Endothelial cell (in vitro differentiated cells): ENCODE results near the gene NCAPG2. TPM values are rescaled to one million over a fixed set of nuclear protein-coding genes. Genes with fewer than 3 reads are reported as not detected.
"Not testable (repeated sequence)": the region's sequence is repeated elsewhere in the genome, so short reads cannot be mapped to it uniquely, and the experiment has no call there.

Experiments used
- DNase-seq: peaks from one replicate; pipeline ENCODE4 v3.0.0; 2021; ENCODE audit warnings: low spot score
- H3K27ac Mint-ChIP-seq: one replicate; pipeline ENCODE4 v1.8.0; 2021; ENCODE audit warnings: mixed read lengths, inconsistent platforms; ENCODE audit not compliant: unreplicated experiment
- H3K27me3 Mint-ChIP-seq: one replicate; pipeline ENCODE4 v1.8.0; 2021; ENCODE audit warnings: mild to moderate bottlenecking, moderate library complexity, mixed read lengths, inconsistent platforms; ENCODE audit not compliant: unreplicated experiment
- H3K36me3 Mint-ChIP-seq: one replicate; pipeline ENCODE4 v1.8.0; 2021; ENCODE audit warnings: mild to moderate bottlenecking, low read depth, mixed read lengths, inconsistent platforms; ENCODE audit not compliant: unreplicated experiment
- H3K4me1 Mint-ChIP-seq: one replicate; pipeline ENCODE4 v1.8.0; 2021; ENCODE audit warnings: mild to moderate bottlenecking, mixed read lengths, inconsistent platforms; ENCODE audit not compliant: unreplicated experiment
- H3K4me3 Mint-ChIP-seq: one replicate; pipeline ENCODE4 v1.8.0; 2021; ENCODE audit warnings: mild to moderate bottlenecking, mixed read lengths, inconsistent platforms; ENCODE audit not compliant: unreplicated experiment
- H3K9me3 Mint-ChIP-seq: one replicate; pipeline ENCODE4 v1.8.0; 2021; ENCODE audit warnings: mixed read lengths, inconsistent platforms; ENCODE audit not compliant: unreplicated experiment
- total RNA-seq: library from RNA; stranded (reverse); fragmentation: NEBNext Ultra II Directional; extraction: Animal tissue kit (Norgen Biotek cat#: 25700); gene quantifications from one replicate; pipeline ENCODE4 v1.2.1, GENCODE V29; 2021; ENCODE audit not compliant: unreplicated experiment
- TF ChIP-seq, protein P1 (sequence below): fragments of 200-600 bp; sonication (generic); IDR thresholded peaks from one replicate; pipeline ENCODE4 v1.5.0; 2021; ENCODE audit warnings: antibody characterized with exemption; ENCODE audit not compliant: unreplicated experiment

Gene NCAPG2
- total RNA-seq, 1 donor from 2014 or later = 25.6 TPM

DNA sequence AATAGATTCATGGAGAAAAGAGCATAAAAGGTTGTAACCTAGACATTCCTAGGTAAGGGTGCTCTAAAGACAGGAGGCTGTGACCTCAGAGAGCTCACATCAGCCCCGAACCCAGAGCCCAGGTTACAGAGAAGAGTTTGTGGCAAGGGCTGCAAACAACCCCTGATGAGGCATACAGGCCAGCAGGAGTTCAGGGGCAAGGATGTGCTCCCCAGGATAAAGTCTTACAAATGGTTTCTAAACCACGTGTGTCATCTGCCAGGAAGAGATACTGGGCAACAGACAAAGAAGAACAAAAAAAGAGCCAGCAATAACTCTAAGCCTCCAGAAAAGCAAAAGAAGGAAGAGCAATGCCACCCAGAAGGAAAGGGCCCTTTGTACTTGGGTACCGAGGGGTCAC is 27.7 kb downstream of the NCAPG2 start:
- no peak overlapping the region for H3K27ac Mint-ChIP-seq
- H3K9me3 Mint-ChIP-seq = no peaks in the 10 kb centered on the region
- TF ChIP-seq, protein P1, sequence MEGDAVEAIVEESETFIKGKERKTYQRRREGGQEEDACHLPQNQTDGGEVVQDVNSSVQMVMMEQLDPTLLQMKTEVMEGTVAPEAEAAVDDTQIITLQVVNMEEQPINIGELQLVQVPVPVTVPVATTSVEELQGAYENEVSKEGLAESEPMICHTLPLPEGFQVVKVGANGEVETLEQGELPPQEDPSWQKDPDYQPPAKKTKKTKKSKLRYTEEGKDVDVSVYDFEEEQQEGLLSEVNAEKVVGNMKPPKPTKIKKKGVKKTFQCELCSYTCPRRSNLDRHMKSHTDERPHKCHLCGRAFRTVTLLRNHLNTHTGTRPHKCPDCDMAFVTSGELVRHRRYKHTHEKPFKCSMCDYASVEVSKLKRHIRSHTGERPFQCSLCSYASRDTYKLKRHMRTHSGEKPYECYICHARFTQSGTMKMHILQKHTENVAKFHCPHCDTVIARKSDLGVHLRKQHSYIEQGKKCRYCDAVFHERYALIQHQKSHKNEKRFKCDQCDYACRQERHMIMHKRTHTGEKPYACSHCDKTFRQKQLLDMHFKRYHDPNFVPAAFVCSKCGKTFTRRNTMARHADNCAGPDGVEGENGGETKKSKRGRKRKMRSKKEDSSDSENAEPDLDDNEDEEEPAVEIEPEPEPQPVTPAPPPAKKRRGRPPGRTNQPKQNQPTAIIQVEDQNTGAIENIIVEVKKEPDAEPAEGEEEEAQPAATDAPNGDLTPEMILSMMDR = no peak
- H3K27me3 Mint-ChIP-seq = no peaks in the 10 kb centered on the region
- H3K4me3 Mint-ChIP-seq = no peak overlapping the region
- H3K4me1 Mint-ChIP-seq = peaks cover 5% of the 10 kb centered on the region
- no peak for DNase-seq
- H3K36me3 Mint-ChIP-seq = peaks cover 16% of the 10 kb centered on the region

DNA sequence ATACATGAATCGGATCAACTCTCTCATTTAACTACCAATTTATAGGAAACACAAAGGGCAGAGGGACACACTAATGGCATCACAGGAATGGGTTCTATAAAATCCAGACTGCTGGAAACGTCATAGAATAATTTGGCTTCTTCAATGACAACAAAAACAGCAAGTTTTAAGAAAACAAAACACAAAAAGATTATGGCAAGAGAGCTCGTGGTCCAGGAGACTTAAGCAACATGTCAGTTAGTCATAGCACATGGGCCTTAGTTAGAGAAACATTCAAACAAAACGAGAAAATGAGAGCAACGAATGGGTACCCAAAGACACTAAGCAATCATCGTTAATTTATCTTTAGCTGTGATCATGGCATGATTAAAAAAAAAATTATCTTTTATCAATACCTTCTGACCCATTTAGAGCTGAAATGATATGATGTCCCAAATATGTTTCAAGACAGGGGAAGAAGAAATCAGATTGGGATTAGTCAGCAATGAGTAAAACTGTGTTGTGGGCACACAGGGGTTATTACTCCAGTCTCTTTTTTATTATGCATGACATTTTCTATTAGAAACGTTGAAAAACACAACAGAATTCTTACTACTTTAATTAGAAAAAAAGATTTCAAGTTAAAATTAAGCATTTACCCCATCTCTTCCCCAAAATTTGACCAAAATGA is 28.3 kb downstream of the NCAPG2 start:
- H3K27me3 Mint-ChIP-seq = no peaks in the 10 kb centered on the region
- H3K27ac Mint-ChIP-seq = no peak overlapping the region
- no peak overlapping the region for H3K4me3 Mint-ChIP-seq
- DNase-seq = no peak
- H3K4me1 Mint-ChIP-seq = peaks cover 5% of the 10 kb centered on the region
- no peaks in the 10 kb centered on the region for H3K9me3 Mint-ChIP-seq
- peaks cover 19% of the 10 kb centered on the region for H3K36me3 Mint-ChIP-seq
- TF ChIP-seq, protein P1 = no peak

DNA sequence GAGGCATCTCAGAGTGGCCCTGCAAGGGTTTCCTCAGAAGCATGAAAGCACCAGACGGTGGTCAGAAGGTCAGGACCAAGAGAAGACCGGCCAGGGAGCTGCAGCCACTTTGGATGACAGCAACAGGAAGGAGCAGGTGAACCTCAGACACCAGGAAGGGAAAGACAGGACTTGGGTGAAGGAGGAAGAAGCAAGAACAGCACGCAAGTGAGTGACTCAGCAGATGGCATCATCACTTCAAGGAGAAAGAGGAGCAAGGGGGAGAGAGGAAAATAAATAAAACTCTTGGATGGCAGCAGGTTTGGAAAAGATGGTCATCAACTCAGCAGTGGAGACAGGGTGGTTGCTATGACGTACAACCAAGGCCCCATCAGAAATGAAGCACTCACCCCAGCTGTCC is 31.6 kb downstream of the NCAPG2 start:
- TF ChIP-seq, protein P1 = no peak
- DNase-seq = no peak
- Mint-ChIP-seq H3K9me3 (no peaks in the 10 kb centered on the region), H3K36me3 (peaks cover 15% of the 10 kb centered on the region), H3K4me1 (peaks cover 5% of the 10 kb centered on the region), H3K4me3 (no peak overlapping the region), H3K27ac (no peak overlapping the region), H3K27me3 (no peaks in the 10 kb centered on the region)

DNA sequence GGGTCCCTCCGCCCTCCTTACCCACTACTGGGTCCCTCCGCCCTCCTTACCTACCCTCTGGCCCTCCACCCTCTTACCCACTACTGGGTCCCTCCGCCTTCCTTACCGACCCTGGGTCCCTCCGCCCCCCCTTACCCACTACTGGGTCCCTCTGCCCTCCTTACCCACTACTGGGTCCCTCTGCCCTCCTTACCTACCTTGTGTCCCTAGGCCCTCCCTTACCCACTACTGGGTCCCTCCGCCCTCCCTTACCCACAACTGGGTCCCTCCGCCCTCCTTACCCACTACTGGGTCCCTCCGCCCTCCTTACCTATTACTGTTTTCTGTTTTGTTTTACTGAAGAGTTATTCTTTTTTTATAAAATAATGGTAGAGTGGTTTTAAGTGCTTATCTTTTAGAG is 36.5 kb downstream of the NCAPG2 start:
- not testable (repeated sequence) for DNase-seq, H3K4me3 Mint-ChIP-seq, H3K4me1 Mint-ChIP-seq, H3K27ac Mint-ChIP-seq, H3K27me3 Mint-ChIP-seq, H3K9me3 Mint-ChIP-seq
- H3K36me3 Mint-ChIP-seq = peaks cover 19% of the 10 kb centered on the region

DNA sequence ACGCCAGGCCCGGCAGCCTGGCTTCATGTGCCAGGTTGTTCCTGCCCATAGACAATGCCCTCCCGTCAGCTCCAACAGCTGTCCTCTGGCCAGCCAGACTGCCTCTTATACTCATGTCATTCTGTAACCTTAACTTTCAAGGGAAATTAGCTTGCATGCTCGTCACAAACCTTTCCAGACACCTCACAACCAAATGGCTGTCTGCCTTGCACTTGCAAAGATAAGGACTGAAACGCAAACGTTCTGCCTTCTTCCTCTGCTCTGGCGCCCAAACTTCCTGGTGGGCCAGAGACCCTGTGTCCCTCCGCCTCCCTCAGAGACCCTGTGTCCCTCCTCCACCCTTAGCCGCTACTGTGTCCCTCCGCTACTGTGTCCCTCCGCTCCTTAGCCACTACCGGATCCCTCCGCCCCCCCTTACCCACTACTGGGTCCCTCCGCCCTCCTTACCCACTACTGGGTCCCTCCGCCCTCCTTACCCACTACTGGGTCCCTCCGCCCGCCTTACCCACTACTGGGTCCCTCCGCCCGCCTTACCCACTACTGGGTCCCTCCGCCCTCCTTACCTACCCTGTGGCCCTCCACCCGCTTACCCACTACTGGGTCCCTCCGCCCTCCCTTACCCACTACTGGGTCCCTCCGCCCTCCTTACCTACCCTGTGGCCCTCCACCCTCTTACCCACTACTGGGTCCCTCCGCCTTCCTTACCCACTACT is 37.5 kb downstream of the NCAPG2 start:
- not testable (repeated sequence) for H3K27me3 Mint-ChIP-seq, H3K27ac Mint-ChIP-seq, DNase-seq, H3K4me1 Mint-ChIP-seq, H3K9me3 Mint-ChIP-seq, H3K4me3 Mint-ChIP-seq
- peaks cover 17% of the 10 kb centered on the region for H3K36me3 Mint-ChIP-seq

DNA sequence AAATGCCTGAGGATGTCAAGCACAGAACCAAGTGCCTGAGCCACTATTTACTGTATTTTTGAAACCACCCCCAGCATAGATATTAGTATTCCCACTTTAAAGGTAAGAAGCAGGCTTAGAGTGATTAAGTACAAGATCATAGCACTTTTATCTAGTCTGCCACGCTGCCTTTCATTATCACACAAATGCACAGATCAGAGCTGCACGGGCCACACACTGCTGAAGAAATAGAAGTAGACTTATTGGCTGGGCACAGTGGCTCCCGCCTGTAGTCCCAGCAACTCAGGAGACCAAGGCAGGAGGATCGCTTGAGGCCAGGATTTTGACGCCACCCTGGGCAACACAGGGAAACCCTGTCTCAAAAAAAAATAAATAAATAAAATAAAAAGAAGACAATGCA is 38.2 kb downstream of the NCAPG2 start:
- no peak for DNase-seq

More for the DNA sequence above, 38.2 kb downstream of the NCAPG2 start:
- H3K9me3 Mint-ChIP-seq = no peaks in the 10 kb centered on the region
- H3K36me3 Mint-ChIP-seq = peaks cover 18% of the 10 kb centered on the region
- H3K4me3 Mint-ChIP-seq = no peak overlapping the region
- TF ChIP-seq, protein P1 = no peak
- H3K27me3 Mint-ChIP-seq = peaks cover 2% of the 10 kb centered on the region
- H3K27ac Mint-ChIP-seq = no peak overlapping the region
- H3K4me1 Mint-ChIP-seq = no peaks in the 10 kb centered on the region
